GM12892 (cell line): Measurements from ENCODE around the gene HDAC4.

ENCODE experiments used
- DNase-seq: peaks from one replicate; pipeline ENCODE4 v3.0.0; 2011; ENCODE audit not compliant: insufficient read length
- FAIRE-seq: peaks from 2 replicates; lab custom pipeline; 2011; peaks lifted over from hg19 to GRCh38; lab: Jason Lieb, UNC
- POLR2A ChIP-seq: IDR thresholded peaks from 2 replicates; pipeline ENCODE4 v1.6.1; 2011; ENCODE audit warnings: low read depth, low read length, control low read depth
- POLR2AphosphoS5 ChIP-seq: IDR thresholded peaks from 2 replicates; pipeline ENCODE4 v1.6.1; 2011; ENCODE audit warnings: low read depth, low read length, control low read depth
- TAF1 ChIP-seq: IDR thresholded peaks from 2 replicates; pipeline ENCODE4 v1.6.1; 2011; ENCODE audit warnings: low read depth, mild to moderate bottlenecking, control low read depth, low read length, borderline replicate concordance

HDAC4 gene

GRCh38 chr2:239378021-239378917 is 22.6 kb downstream of the HDAC4 start:
- TF ChIP-seq POLR2AphosphoS5: no peak
- no peak for TF ChIP-seq POLR2A
- TF ChIP-seq TAF1: no peak
- FAIRE-seq: no peak
- DNase-seq: no peak

- no peak for TF ChIP-seq POLR2A
- TF ChIP-seq POLR2AphosphoS5: no peak
- no peak for TF ChIP-seq TAF1
- DNase-seq (no peak), FAIRE-seq (no peak)
These were observed 23.2 kb downstream of the HDAC4 start for GRCh38 chr2:239377591-239377990.

GRCh38 chr2:239376942-239377531 is 23.8 kb downstream of the HDAC4 start:
- FAIRE-seq: no peak
- TF ChIP-seq POLR2A (no peak), TAF1 (no peak), POLR2AphosphoS5 (no peak)

GRCh38 chr2:239376351-239376750 is 24.5 kb downstream of the HDAC4 start:
- no peak for TF ChIP-seq POLR2A
- TF ChIP-seq POLR2AphosphoS5: no peak
- TF ChIP-seq TAF1: no peak
- DNase-seq (no peak), FAIRE-seq (no peak)

More at GRCh38 chr2:239376942-239377531, 23.8 kb downstream of the HDAC4 start:
- no peak for DNase-seq

- FAIRE-seq (no peak), DNase-seq (no peak)
- TF ChIP-seq POLR2A (no peak), POLR2AphosphoS5 (no peak), TAF1 (no peak)
These were observed 25.4 kb downstream of the HDAC4 start for GRCh38 chr2:239375278-239376061.

- no peak for TF ChIP-seq POLR2A
- FAIRE-seq (no peak), DNase-seq (no peak)
These were observed 25.9 kb downstream of the HDAC4 start for GRCh38 chr2:239374896-239375277.

GRCh38 chr2:239372835-239373234 is 28.0 kb downstream of the HDAC4 start:
- no peak for DNase-seq
- TF ChIP-seq POLR2AphosphoS5 (no peak), POLR2A (no peak), TAF1 (no peak)
- no peak for FAIRE-seq

- TF ChIP-seq POLR2AphosphoS5 (no peak), TAF1 (no peak), POLR2A (no peak)
- FAIRE-seq: no peak
- no peak for DNase-seq
These were observed 28.8 kb downstream of the HDAC4 start for GRCh38 chr2:239371726-239372686.

GRCh38 chr2:239370876-239371725 is 29.7 kb downstream of the HDAC4 start:
- DNase-seq (no peak), FAIRE-seq (no peak)
- TF ChIP-seq POLR2AphosphoS5 (no peak), TAF1 (no peak), POLR2A (no peak)

GRCh38 chr2:239370403-239370802 is 30.4 kb downstream of the HDAC4 start:
- DNase-seq: no peak
- TF ChIP-seq POLR2AphosphoS5: no peak
- no peak for TF ChIP-seq TAF1
- no peak for TF ChIP-seq POLR2A
- no peak for FAIRE-seq
